SIG-M5 treated with dmso at 0.1 percent for 504 hours (cell line): Measurements from ENCODE around the gene TMOD2.
A peak's percentile ranks its signal among the peaks of the same experiment; 100 is the strongest.

ENCODE experiments used
- DNase-seq: peaks from one replicate; lab custom pipeline; 2025; ENCODE audit not compliant: unreplicated experiment; lab: John Stamatoyannopoulos, UW

Gene TMOD2

DNA sequence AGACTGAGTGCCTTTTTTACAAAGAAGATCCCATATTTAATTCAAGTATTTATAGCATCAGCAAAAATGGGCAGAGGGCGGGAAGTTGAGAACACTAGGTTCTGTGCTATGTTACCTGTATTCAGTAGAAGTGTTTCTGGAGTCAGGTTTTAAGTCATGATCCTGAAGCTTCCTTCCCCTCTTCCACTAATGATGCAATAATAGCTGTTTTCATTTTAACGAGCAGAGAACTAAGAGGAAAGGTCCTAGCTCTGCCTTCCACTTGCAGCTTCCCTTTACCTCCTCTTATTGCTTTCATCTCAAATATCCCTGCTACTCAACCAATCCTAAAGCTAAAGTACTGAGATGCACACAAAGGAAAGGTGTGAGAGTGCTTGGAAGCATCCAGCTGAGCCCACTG lies 61.2 kb downstream of the TMOD2 start:
- no peak for DNase-seq

DNA sequence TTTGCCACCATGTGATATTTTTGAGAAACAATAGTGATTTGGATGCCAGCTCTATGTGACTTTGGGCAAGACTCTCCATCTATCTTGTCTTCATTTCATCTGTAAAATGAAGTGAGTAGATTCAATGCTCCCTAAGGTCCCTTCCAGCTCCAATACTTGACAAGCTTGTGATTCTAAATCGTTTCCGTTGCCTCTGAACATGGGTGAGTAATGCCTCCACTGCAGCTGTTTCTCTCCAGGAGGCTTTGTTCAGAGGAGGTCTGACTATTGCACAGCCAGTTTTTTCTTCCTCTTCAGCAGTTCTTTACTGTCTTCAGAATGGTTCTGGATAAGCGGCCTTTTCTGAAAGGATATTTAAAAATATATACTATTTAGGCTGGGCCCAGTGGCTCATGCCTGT lies 63.2 kb downstream of the TMOD2 start:
- peak; percentile 55 for DNase-seq

DNA sequence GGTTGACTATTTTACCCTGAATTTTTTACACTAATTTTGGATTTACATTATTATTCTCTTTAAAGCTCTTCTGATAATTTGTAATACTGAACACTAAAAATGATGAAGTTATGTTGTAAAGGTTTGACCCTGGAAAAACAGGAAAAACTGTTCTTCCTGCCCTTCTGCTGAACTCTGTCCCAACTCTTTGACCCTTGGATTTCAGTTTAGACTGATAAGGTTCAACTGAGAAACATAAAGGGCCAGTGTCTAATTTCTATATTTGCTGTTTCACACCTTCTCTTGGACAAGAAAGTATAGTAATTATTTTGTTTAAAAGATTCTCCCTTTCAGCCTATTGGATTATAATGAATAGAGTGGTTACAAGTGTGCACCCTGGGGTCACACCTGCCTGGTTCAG lies 65.2 kb downstream of the TMOD2 start:
- DNase-seq: no peak

DNA sequence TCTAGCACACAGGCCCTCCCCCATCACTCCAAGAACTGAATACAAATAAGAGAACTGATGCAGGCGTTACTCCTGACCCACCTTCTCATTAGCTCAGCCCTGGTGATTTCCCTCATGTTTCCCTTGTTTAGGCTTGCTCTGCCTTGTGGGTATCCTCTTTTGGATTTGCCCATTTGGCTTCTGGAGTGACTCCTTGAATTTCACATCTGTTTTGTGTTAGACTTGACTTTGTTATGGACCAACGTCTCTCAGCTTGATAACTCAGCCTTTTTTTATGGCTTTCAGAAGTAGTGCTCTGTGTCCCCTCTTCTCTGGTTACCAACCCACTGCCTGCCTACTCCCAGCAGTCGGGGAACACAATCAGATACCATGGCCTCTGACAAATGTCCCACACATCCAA lies 66.8 kb downstream of the TMOD2 start:
- no peak for DNase-seq

DNA sequence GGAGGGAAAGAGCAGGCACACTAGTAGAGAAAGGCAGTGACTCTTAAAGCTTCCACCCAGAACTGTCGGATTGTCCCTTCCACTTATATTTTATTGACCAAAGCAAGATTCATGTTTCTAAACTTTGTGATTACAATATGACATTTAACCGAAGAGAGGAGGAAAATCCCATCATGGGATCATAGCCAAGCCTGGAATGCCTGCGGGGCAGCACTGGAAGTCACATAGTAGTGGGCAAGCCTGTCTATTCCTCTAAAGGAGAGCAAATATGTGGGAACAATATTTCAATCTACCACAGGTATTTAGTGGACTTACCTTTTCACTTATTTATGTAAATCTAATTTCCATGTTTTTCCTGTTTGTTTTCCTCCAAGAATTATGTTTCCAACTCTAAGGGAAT lies 74.3 kb downstream of the TMOD2 start:
- no peak for DNase-seq

DNA sequence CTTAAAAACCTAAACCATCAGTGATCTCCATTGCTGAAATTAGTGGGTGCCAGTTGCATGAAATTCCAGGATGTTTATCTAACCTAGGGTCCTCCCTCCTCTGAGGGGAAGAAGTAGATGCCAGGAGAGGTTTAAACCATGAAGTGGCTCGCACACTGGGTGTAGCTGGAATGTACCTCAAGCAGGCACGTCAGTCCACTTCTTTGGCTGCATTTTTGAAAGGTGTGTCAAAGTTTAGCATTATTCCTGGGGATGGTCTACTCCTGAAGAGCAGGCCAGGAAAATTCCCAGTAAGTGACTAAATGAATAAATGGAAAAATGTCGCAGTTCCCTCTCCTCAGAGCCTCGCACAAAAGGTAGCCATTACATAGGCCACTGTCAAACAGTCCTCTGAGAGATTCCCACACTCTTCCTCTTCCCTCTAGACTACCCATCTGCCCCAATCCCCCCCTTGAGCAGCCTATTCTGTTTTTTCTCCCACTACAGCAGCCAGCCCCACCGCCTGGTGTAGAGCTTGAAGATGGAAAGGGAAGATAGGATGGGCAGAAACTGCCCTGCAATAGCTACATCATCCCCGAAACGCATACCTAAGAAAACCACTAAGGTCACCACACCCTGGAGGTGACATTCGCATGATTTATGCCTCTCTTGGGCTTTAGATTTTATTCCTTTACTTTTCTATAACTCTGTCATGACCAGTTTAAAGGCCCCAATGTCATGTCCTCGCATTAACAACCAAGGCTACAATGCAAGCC lies 77.4 kb downstream of the TMOD2 start:
- no peak for DNase-seq

DNA sequence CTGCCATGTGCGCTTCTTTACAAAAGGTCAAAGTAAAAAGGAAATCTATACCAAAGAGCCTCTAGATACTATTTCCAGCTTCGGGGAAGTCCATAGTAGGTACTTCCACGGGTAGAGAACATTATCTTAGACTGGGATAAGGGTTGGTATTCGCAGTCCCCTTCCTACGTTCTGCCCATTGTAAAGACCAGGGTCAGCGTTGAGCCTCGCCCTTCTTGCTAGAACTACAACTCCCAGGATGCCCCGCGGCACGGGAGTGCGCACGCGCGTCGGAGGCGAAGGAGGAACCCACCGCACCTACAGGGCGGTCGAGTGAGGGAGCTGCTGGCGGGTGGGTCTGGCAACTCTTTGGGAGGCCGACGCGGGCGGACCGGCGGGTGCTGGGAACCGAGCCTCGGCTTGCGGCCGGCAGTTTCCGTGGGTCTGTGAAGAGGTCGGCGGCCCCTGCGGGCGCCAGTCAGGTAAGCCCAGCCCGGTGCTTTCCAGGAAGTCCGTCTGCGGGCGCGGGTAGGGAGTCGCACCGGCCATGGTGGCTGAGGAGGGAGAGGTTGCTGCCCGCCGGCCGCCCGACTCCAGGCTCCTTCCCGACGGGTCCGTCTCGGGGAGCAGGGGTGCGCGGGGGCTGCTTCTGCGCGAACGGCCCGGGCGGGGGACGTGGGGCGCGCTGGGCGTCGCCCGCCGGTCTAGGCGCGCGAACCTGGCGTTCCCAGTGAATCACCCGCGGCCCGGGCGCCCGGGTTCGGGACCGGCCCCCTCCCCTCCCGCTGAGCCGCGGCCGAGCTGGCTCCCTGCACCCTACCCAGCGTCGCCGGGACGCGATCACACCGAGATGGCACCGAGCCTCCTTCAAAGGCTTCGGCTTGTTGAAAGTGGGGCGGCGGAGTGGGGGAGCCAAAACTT lies 78.2 kb downstream of the TMOD2 start, which contains the start of gene TMOD3:
Gene TMOD3, plus strand, starts transcription at position 278 of the 900 bp plus-strand sequence. CDS start 33,232 bp downstream, outside the sequence.
- peak; percentile 80 for DNase-seq

DNA sequence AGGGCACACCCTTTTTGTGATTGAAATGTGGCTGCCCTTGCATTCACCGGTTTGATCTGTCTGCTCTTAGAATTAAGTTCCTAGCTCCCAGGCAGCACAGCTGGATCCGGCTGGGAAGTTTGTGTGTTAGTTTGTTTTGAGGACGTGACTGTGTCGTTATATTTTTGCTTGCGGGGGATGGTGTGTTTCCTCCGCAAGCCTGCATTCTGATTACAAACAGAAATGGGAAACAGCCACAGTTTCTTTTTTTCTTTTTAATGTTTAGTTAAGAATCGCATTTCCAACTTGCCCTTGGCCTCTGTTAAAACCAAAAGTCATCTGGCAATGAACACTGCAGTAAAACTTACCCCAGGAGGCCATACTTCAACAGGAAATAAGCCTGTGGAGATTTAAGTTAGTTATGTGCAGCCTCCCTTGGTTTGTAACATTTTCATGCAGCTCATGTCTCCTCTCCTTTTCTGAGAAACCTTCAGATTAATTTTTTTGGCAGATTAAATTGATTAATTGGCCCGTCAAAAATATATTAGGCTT lies 78.9 kb downstream of the TMOD2 start:
- no peak for DNase-seq

DNA sequence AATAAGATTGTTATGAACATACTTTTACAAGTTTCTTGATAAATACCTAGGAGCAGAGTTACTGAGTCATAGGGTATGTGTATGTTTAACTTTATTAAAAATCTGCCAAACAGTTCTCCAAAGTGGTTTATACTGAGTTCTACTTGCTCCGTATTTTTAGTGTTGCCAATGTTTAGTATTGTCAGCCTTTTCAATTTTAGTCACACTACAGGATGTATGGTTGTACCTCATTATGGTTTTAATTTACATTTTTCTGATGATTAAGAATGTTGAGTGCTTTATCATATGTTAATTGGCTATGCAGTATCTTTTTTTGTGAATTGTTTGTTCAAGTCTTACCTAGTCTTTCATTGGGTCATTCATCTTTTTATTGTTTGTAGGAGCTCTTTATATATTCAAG lies 82.4 kb downstream of the TMOD2 start:
- DNase-seq: no peak

DNA sequence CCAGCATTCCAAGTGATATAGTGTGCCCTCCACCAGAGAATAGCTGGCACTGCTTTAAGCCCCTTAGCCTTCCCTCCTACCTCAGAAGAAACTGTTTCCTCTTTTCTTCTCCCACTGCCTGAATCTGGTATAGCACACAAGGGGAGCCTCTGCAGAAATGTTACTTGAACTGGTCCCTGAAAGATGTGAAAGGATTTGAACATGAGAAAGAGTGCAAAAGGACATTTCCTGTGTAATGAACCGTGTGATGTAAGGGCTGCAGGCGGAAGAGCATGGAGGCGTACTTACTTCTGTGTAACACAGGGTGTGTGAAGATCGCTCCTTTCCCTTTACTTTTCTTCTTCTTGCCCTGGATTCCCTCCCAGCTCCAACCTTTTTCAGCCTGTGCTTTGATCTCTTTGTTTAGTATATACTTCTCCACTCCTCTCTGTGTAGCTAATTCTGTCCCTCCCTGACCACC lies 86.4 kb downstream of the TMOD2 start:
- peak; percentile 43 for DNase-seq

DNA sequence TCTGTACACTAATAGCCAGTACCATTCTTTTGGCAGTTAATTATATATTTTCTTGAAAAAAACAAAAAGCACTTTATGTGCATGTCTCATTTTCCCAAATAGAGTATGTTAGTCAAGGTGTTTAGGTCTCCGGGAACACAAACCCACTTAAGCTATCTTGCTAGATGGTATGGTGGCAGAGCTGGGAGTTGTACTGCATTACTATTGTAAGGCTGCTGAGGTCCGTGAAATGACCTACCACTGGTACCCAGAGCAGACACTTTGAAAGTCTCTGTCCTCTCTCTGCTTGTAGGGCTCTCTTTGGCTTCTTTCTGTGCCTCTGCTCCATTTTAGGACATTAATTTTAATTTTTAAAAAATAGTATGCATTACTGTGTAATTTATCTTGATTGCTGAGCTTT lies 86.9 kb downstream of the TMOD2 start:
- DNase-seq: no peak

DNA sequence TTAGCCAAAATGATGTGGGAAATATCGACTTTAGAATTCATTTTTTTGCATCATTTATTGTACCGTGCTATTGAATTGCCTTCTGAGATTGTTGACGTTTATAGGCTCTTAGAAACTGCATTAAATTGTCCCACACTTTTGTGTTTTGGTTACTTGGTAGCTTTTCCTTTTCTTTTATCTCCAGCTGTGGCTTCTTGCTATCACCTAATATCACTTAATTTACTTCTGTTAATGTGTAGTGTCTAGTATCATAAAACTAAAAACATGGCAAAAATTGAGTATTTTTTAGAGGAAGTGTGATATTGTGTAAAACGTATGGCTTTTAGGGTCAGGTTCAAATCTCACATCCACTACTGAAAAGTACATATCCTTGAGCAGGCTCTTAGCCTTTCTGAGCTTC lies 89.3 kb downstream of the TMOD2 start:
- no peak for DNase-seq

DNA sequence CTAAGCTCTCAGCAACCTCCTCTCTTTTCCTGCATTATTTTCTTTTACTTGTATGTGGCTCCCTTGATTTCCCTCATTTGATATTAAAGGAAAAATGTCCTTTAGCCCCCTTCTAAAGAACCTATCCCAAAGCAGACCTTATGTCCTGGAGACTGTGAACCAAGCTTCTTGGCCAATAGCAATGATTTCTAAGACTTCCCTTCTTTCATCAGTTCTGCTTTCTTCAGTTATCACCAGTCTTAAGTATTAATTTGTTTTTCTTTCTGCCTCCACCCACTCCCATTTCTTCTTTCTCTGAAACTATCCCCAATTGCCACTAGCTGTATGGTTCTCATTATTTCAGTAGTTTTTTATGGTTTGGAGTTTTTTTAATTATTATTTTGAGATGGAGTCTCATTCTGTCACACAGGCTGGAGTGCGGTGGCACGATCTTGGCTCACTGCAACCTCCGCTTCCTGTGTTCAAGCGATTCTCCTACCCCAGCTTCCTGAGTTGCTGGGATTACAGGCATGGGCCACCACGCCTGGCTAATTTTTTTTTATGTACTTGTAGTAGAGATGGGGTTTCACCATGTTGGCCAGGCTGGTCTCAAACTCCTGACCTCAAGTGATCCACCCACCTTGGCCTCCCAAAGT lies 90.1 kb downstream of the TMOD2 start:
- DNase-seq: no peak

DNA sequence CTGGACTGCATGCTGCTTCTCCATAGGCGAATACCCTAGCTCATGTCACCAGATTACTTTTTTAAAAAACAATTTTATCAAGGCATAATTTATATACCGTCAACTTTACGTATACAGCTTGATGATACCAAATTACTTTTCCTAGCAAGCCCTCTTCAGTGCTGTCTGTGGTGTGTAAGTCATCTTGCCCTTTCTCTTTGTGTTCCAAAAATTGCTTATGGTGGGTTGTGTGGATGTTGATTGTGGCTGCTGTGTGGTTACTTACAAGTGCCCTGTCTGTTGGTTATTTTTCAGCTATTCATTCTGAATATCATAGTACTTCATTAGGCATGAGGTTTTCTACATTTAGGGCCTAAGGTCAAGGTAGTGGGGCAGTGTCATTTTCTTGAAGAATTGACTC lies 90.9 kb downstream of the TMOD2 start:
- no peak for DNase-seq

DNA sequence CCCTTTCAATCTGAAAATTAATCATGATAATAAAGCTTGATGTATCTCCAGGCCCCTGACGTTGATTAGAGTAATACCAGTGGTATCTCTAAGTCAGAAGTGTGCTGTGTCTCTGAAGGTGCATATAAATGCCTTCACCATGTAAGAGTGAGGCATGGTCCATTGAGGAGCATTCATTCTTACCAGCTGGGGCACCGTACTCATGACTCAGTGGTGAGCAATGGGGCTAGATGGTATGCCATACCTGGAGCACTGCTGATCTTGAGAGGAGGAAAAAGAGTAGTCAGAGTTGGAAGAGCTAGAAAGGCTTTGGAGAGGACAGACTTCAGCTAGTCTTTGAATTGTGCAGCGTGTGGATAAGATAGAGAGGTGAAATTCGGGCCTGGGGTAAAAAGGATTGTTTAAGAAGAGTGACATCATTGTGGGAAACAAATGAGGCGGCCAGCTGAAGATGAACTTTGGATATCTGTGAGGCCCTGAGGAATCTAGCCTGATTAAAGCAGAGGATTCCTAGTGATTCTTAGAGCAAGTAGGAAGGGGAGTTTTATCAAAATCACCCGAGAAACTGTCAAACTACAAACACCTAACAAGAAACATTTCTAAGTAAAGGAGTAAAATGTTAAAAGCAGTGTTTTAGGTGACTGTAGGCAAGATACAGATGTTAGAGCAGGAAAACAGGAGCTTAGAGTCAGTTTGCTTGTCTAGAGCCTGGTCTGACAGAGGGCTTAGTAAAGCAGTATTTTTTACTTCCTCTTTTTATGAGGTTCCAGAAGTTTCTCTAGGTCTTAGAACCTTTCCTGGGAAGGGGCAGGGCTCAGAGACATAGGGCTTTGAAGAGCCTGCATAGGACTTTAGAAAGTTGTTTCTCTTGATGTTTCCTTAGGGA lies 91.7 kb downstream of the TMOD2 start:
- DNase-seq: no peak

DNA sequence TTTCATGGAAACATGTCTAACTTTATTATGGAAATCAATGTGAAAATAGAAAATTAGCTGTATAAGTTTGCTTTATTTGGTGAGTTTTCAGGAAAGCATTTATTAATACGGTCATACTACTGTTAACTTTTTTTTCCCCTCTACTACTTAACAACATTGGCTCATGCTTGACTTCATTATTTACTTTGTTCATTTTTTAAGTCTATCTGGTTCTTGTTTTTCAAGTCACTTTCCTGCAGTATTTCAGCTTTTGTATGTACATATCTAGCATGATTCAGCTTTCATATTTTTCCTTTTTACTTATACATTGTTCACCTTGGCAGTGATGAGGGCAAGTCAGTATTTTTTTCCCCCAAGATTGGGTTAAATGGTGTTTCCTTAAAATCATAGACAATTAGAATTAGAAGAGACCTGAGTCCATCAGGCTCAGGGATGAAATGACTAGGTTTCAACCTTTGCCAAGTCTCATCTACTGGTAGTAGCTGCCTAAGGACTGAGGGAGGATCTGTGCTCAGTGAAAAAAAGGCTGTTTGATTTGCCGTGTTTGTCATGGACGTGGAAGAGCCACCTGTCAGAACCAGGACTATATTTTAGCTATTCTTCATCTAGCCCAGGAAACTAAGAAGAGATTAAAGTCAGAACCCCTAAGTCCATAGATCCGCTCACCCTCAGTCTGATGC lies 93.5 kb downstream of the TMOD2 start:
- DNase-seq: no peak

DNA sequence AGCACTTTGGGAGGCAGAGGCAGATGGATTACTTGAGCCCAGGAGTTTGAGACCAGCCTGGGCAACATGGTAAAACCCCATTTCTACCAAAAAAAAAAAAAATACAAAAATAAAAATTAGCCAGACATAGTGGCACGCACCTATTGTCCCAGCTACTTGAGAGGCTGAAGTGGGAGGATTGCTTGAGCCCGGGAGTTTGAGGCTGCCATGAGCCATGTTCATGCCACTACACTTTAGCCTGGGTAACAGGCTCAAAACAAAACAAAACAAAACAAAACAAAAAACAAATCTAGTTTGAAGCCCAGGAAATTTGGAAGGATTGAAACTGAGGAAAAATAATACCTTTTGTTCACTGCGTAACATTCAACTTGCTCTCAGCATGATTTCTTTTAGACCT lies 94.7 kb downstream of the TMOD2 start:
- no peak for DNase-seq

DNA sequence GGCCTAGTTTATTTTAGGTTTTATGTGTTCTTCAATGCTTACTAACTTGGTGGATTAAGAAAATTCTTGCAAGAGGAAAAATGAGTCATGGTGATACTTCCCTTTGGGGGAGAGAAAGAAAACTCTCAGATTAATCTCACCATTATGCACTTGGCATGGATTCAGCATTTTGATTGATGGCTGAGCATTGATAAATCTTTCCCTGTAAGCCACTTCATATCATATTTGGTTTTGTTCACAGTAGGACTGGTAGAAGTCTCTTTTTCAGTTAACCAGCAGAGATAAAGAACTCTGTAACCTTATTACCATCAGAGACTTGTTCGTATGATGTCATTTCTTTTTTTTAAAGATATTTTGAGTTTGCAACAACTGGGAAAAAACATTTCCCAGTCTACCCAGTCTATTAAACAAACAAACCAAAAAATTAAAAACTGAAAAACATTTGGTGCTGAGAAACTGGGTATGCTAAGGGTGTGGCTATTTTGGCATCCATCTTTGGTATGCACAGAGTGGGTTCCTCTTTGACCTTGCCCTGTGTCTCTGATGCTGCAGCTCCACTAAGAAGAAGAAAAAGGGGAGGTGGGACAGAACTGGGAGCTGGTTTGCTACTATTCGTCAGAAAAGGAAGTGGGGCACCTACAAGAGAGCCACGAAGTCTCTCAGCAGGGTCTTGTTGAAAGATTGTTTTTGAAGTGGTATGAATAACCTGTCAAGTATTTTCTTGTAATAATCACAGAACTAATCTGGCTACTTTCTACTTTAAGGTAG lies 95.2 kb downstream of the TMOD2 start:
- DNase-seq: peak; percentile 14

DNA sequence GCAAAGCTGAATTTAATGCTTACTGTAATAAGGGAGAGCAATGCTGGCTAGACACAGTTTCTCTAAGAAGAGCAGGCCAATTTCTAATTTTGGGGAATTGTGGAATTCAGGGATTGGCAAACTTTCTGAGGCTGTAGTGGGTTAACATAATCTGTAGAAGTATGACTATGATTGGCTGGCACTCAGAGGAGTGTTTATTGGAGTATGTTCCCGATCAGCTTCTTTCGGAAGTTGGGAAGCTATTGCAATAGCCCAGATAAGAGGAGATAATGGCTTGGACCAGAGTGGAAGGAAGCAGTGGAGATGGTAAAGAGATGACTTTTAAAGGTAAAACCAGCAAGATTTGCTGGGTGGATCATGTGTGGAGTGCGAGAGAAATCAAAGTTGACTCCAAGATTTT lies 97.4 kb downstream of the TMOD2 start:
- DNase-seq: no peak
